Esophagus muscularis mucosa (tissue), 4 donors: ENCODE measurements around the gene TRMU.
"Not testable (repeated sequence)": the region's sequence is repeated elsewhere in the genome, so short reads cannot be mapped to it uniquely, and the experiment has no call there.

Experiments
- CTCF ChIP-seq, 3 experiments: fragments of 200-600 bp in 2 of 3; fragments of 450-650 bp in 1 of 3; sonication (generic) in 2 of 3; IDR thresholded peaks; one replicate each; pipeline ENCODE4 v1.5.1; 2017 to 2019; ENCODE audit warnings: antibody characterized with exemption in 3 of 3, mild to moderate bottlenecking in 2 of 3, moderate library complexity in 1 of 3
- EP300 ChIP-seq: sonication (generic); formaldehyde crosslinking; IDR thresholded peaks from one replicate; pipeline ENCODE4 v1.6.1; 2017; ENCODE audit warnings: antibody characterized with exemption
- POLR2A ChIP-seq: fragments of 450-650 bp; IDR thresholded peaks from one replicate; pipeline ENCODE4 v1.6.1; 2017; ENCODE audit warnings: antibody characterized with exemption, moderate library complexity, mild to moderate bottlenecking, low read depth
- POLR2AphosphoS5 ChIP-seq, 2 donors: sonication (generic); formaldehyde crosslinking; IDR thresholded peaks; one replicate each; pipeline ENCODE4 v1.6.1; 2017; ENCODE audit warnings: antibody characterized with exemption in 2 of 2

- TF ChIP-seq EP300; CTCF (IDR thresholded peaks at IDR 0.05); POLR2A; POLR2AphosphoS5 (IDR thresholded peaks at IDR 0.05): not testable (repeated sequence)
Observed at GRCh38 chr22:46312848-46313247, 22.7 kb upstream of the TRMU start.
